HT1080 (cell line): Measurements from ENCODE around the gene INAFM2. TPM values are rescaled to one million over a fixed set of nuclear protein-coding genes. Genes with fewer than 3 reads are reported as not detected.

Source experiments
- DNase-seq: peaks from one replicate; pipeline ENCODE4 v3.0.0-alpha.2; 2015; ENCODE audit warnings: low read depth
- total RNA-seq: library from RNA; depleted of rRNA; stranded (reverse); fragments of >200 nt; shearing (Covaris generic); gene quantifications from 2 replicates; pipeline ENCODE4 v1.2.3, GENCODE V29; 2014

INAFM2 gene
- total RNA-seq, 1 experiment from 2014 or later: 28.7 TPM

- DNase-seq: no peak
These were observed 36.0 kb upstream of the INAFM2 start for GRCh38 chr15:40287505-40287904.

- DNase-seq: no peak
These were observed 35.5 kb upstream of the INAFM2 start for GRCh38 chr15:40287968-40288367.

- DNase-seq: no peak
These were observed 34.2 kb upstream of the INAFM2 start for GRCh38 chr15:40289140-40289775.

GRCh38 chr15:40290545-40290917 is 33.0 kb upstream of the INAFM2 start:
- DNase-seq: no peak

GRCh38 chr15:40290918-40291574 is 32.4 kb upstream of the INAFM2 start:
- DNase-seq: no peak

GRCh38 chr15:40292246-40292645 is 31.2 kb upstream of the INAFM2 start:
- no peak for DNase-seq

GRCh38 chr15:40293006-40293405 is 30.5 kb upstream of the INAFM2 start:
- DNase-seq: no peak

- DNase-seq: no peak
These were observed 29.3 kb upstream of the INAFM2 start for GRCh38 chr15:40293905-40294895.

GRCh38 chr15:40295297-40295696 is 28.2 kb upstream of the INAFM2 start:
- no peak for DNase-seq

- DNase-seq: no peak
These were observed 27.5 kb upstream of the INAFM2 start for GRCh38 chr15:40295877-40296560.

- DNase-seq: no peak
These were observed 26.8 kb upstream of the INAFM2 start for GRCh38 chr15:40296561-40297230.

GRCh38 chr15:40297356-40297755 is 26.1 kb upstream of the INAFM2 start:
- no peak for DNase-seq

GRCh38 chr15:40298216-40298935 is 25.1 kb upstream of the INAFM2 start:
- DNase-seq: no peak

GRCh38 chr15:40300367-40300766 is 23.1 kb upstream of the INAFM2 start:
- no peak for DNase-seq

GRCh38 chr15:40300771-40301170 is 22.7 kb upstream of the INAFM2 start:
- no peak for DNase-seq

- no peak for DNase-seq
These were observed 21.9 kb upstream of the INAFM2 start for GRCh38 chr15:40301467-40302179.

- DNase-seq: no peak
These were observed 21.1 kb upstream of the INAFM2 start for GRCh38 chr15:40302288-40302886.

GRCh38 chr15:40302981-40303380 is 20.5 kb upstream of the INAFM2 start:
- DNase-seq: no peak

GRCh38 chr15:40303576-40303975 is 19.9 kb upstream of the INAFM2 start:
- DNase-seq: no peak
